Subcutaneous abdominal adipose tissue (tissue), 5 donors: ENCODE results near the gene NKX1-2.

Experiments
- H3K27ac ChIP-seq: one replicate; pipeline ENCODE4 v1.7.0; 2013; ENCODE audit warnings: low read depth, mild to moderate bottlenecking, inconsistent platforms, low read length, moderate library complexity
- H3K27me3 ChIP-seq, 5 donors: one replicate each; pipeline ENCODE4 v1.7.0; 2013; ENCODE audit warnings: low read length in 5 of 5, inconsistent platforms in 1 of 5; ENCODE audit not compliant: control insufficient read depth in 5 of 5, insufficient read depth in 4 of 5
- H3K36me3 ChIP-seq, 5 donors: one replicate each; pipeline ENCODE4 v1.7.0; 2013; ENCODE audit warnings: low read length in 5 of 5; ENCODE audit not compliant: control insufficient read depth in 5 of 5, insufficient read depth in 5 of 5
- H3K4me1 ChIP-seq, 5 donors: one replicate each; pipeline ENCODE4 v1.7.0; 2013; ENCODE audit warnings: low read length in 5 of 5, mild to moderate bottlenecking in 3 of 5, moderate library complexity in 1 of 5; ENCODE audit not compliant: control insufficient read depth in 5 of 5, insufficient read depth in 5 of 5
- H3K4me3 ChIP-seq, 5 donors: one replicate each; pipeline ENCODE4 v1.7.0; 2013; ENCODE audit warnings: low read length in 5 of 5, low read depth in 1 of 5
- H3K9ac ChIP-seq, 5 donors: one replicate each; pipeline ENCODE4 v1.7.0; 2013; ENCODE audit warnings: low read length in 5 of 5, mild to moderate bottlenecking in 4 of 5, moderate library complexity in 3 of 5
- H3K9me3 ChIP-seq, 5 donors: one replicate each; pipeline ENCODE4 v1.7.0; 2013; ENCODE audit warnings: low read length in 5 of 5; ENCODE audit not compliant: control insufficient read depth in 5 of 5
- donor health status: healthy.
- donor health status: healthy.
- donor health status: healthy.
- donor health status: healthy.
- donor health status: healthy.

NKX1-2 gene

DNA sequence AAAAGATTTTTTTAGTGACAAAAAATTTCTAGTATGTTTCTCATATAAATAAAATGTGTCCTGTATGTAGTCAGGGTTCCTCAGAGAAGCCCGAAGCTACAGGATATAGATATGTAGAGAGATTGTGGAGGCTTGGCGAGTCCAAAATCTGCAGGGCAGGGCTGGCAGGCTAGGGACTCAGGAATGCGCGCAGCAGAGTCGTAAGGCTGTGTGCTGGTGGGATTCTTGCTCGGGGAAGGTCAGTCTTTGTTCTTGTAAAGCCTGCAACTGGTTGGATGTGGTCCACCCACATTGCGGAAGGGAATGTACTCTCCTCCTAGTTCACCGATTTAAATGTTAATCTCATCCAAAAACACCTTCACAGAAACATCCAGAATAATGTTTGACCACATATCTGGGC is 42.4 kb upstream of the NKX1-2 start:
- Histone ChIP-seq H3K4me1 (peaks cover 0 to 2% (median 0%) of the 10 kb centered on the region in 5 donors), H3K4me3 (no peak overlapping the region), H3K27me3 (no peaks in the 10 kb centered on the region), H3K36me3 (peaks cover 0 to 8% (median 2%) of the 10 kb centered on the region in 5 donors), H3K27ac (no peak overlapping the region), H3K9me3 (peaks cover 0 to under 1% (median 0%) of the 10 kb centered on the region in 5 donors), H3K9ac (no peak overlapping the region)

DNA sequence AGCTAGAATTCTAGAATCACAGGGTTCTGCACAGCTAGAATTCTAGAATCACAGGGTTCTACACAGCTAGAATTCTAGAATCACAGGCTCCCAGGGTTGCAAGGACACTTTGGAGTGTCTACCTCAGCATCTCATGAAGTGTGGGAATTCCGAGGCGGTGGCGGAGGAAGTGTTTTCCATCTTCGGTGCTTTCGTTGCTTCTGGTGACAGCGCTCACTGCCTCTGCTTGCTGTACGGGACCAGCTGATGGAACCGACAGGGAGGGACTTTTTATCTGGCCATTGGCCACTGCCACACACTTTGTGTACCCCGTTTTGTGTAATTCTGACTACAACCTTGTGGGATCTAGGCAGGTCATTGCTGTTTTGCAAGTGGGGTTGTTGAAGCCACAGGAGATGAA is 41.3 kb upstream of the NKX1-2 start:
- no peak overlapping the region for H3K27ac ChIP-seq
- H3K36me3 ChIP-seq, result peaks cover 0 to 8% (median 2%) of the 10 kb centered on the region in 5 donors
- H3K4me1 ChIP-seq, result peaks cover 0 to 2% (median 0%) of the 10 kb centered on the region in 5 donors
- no peak overlapping the region for H3K9ac ChIP-seq
- H3K4me3 ChIP-seq, result no peak overlapping the region
- H3K9me3 ChIP-seq, result peaks cover 0 to 9% (median 4%) of the 10 kb centered on the region in 5 donors
- H3K27me3 ChIP-seq, result no peaks in the 10 kb centered on the region

DNA sequence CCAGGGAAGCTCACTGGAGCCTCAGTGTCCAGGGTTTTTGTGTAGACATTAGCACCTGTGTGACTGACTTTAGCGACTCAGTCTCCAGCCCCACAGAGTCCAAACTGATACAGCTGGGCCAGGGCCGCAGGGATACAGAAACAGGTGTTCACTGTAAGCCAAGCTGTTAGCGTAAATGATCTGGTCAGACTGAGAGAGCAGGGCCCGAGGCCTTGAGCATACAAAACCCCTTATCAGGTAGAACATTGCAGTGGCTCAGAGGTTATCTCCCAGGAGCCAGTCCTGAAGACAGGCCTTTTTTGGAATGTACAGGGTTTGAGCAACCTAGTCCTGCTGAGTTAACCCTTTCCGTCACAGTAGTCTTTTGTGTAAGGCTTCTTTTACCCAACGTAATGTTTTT is 36.8 kb upstream of the NKX1-2 start:
- no peaks in the 10 kb centered on the region for H3K27me3 ChIP-seq
- H3K4me1 ChIP-seq, result peaks cover 0 to 2% (median 0%) of the 10 kb centered on the region in 5 donors
- H3K27ac ChIP-seq, result no peak overlapping the region
- H3K9ac ChIP-seq, result no peak overlapping the region
- peaks cover 0 to 9% (median 4%) of the 10 kb centered on the region in 5 donors for H3K9me3 ChIP-seq
- peaks cover 0 to 12% (median 2%) of the 10 kb centered on the region in 5 donors for H3K36me3 ChIP-seq
- no peak overlapping the region for H3K4me3 ChIP-seq

DNA sequence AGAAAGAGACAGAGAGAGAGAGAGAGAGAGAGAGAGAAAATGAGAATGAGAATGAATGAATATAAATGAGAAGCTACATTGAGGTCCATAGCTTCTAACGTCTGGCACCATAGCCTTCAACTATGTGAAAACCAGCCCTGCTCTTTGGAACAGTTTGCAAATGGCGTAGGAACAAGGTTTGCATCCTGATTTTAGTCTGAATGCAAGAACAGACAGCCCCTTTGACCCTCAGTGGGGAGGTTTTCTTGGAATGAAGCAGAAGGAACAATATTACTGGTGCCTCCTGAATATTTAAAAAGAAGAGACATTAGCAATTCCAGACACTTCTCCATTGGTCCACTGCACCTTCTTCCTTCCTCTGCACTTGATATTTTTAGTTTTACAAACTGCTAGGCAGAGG is 34.8 kb upstream of the NKX1-2 start:
- no peaks in the 10 kb centered on the region for H3K4me1 ChIP-seq
- H3K9me3 ChIP-seq, result peaks cover 0 to 9% (median 4%) of the 10 kb centered on the region in 5 donors
- peaks cover 0 to 8% (median 0%) of the 10 kb centered on the region in 5 donors for H3K36me3 ChIP-seq
- H3K4me3 ChIP-seq, result no peak overlapping the region
- H3K9ac ChIP-seq, result no peak overlapping the region
- H3K27ac ChIP-seq, result no peak overlapping the region
- no peaks in the 10 kb centered on the region for H3K27me3 ChIP-seq

DNA sequence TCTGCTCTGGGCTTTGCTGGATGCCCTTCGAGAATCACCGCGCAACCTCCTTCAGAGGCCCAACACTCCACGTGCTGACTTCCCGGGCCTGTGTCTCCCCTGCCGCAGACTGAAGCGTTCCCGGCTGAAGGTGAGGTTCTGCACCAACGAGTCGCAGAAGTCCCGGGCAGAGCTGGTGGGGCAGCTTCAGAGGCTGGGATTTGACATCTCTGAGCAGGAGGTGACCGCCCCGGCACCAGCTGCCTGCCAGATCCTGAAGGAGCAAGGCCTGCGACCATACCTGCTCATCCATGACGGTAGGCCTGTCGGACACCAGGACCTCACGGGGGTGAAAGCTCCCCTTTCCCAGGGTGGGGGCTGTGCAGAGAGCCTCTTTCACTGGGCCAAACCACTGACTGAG is 34.2 kb upstream of the NKX1-2 start:
- H3K36me3 ChIP-seq, result peaks cover 0 to 8% (median 0%) of the 10 kb centered on the region in 5 donors
- H3K4me3 ChIP-seq, result no peak overlapping the region

DNA sequence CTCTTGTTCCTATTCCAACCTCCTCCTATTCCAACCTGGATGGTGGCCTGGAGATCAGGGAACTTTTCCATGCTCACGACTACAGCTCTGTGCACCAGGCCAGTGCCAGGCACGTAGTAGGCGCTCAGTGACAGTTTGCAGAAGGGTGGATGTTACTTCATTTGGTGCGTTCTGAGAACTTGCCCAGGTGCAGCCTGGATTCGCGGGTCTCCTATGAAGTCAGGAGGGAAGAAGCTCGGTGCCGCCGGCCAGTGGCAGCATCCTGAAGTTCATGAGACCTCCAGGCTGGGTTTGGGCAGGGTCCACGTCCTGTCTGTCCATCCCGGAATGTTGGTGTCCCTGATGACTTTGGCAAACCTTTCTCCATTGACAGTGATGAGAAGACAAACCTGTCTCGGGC is 33.0 kb upstream of the NKX1-2 start:
- H3K27me3 ChIP-seq, result no peaks in the 10 kb centered on the region
- peaks cover 0 to 4% (median 0%) of the 10 kb centered on the region in 5 donors for H3K36me3 ChIP-seq
- H3K9ac ChIP-seq, result no peak overlapping the region
- H3K9me3 ChIP-seq, result peaks cover 0 to 9% (median 4%) of the 10 kb centered on the region in 5 donors
- H3K27ac ChIP-seq, result no peak overlapping the region
- no peak overlapping the region for H3K4me3 ChIP-seq
- H3K4me1 ChIP-seq, result no peaks in the 10 kb centered on the region

More for the DNA sequence above, 34.2 kb upstream of the NKX1-2 start:
- no peaks in the 10 kb centered on the region for H3K4me1 ChIP-seq
- H3K27ac ChIP-seq, result no peak overlapping the region
- H3K9ac ChIP-seq, result no peak overlapping the region
- H3K27me3 ChIP-seq, result no peaks in the 10 kb centered on the region
- peaks cover 0 to 9% (median 4%) of the 10 kb centered on the region in 5 donors for H3K9me3 ChIP-seq

DNA sequence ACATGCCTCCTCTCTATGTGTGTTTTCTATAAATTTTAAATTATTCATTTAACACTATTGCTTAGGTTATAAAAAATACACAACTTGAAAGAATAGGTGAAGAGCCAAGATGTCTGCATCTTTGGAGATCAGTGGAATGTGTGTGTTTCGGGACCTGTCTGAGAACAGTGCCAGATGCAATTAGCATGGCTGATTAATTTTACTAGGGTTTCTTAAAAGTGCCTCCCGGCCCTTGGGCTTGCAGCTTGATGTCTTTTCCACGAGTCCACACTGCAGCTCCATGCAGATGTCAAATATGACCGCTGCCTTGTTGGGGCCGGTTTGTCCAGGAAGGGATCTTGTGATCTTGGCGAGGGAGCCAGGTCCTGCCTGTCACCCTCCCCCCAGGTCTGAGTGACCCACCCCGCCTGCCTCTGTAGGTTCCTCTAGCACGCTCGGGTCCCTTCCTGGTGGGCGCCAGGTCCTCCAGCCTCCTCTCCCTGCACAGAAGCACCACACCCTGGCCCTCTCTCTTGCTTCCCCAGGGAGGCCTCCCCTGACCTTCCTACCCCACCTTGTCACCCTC is 32.5 kb upstream of the NKX1-2 start:
- Histone ChIP-seq H3K27ac (no peak overlapping the region), H3K4me1 (no peaks in the 10 kb centered on the region), H3K4me3 (no peak overlapping the region), H3K27me3 (no peaks in the 10 kb centered on the region), H3K9me3 (peaks cover 0 to 9% (median 4%) of the 10 kb centered on the region in 5 donors), H3K9ac (no peak overlapping the region), H3K36me3 (peaks cover 0 to 4% (median 0%) of the 10 kb centered on the region in 5 donors)

DNA sequence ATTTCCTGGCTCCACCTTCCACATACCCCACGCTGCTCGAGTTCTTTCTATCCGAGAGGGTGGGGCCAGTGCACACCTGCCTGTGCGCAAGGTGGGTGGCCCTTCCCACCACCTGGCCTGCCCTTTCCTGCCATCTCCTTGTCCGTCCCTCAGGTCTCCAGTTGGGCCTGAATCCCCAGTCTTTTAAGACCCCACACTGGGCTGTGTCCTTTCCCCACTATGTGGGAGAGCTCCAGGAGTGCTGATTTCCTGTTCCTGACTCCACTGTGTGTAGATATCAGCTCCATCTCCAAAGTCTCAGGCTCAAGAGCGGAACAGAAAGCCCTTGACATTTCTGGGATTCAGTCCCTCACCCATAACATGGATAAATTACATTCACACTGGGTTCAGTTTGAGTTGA is 31.9 kb upstream of the NKX1-2 start:
- Histone ChIP-seq H3K4me1 (no peaks in the 10 kb centered on the region), H3K9me3 (peaks cover 0 to 4% (median 2%) of the 10 kb centered on the region in 5 donors), H3K4me3 (no peak overlapping the region), H3K27me3 (no peaks in the 10 kb centered on the region), H3K27ac (no peak overlapping the region), H3K9ac (no peak overlapping the region), H3K36me3 (peaks cover 0 to 4% (median 0%) of the 10 kb centered on the region in 5 donors)

DNA sequence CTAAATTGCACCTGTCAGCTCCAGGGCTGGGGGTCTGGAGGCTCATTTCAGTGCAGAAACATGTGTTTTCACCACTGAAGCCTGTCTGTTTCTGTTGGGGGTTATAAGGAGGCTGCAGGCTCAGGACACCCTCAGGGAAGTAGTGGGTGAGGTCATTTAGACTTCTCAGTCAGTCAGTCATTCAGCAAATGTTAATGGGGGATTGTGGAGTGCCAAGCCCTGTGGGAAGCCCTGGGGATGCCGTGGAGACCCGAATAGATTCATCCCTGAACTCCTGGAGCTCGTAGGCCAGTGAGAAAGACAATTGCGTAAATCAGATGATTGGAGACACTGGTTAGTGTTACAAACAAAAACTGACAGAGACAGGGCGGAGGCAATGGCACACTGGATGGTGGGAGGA is 31.0 kb upstream of the NKX1-2 start:
- H3K9ac ChIP-seq, result no peak overlapping the region
- no peak overlapping the region for H3K27ac ChIP-seq
- no peaks in the 10 kb centered on the region for H3K27me3 ChIP-seq
- H3K4me1 ChIP-seq, result no peaks in the 10 kb centered on the region
- no peaks in the 10 kb centered on the region for H3K9me3 ChIP-seq
- no peak overlapping the region for H3K4me3 ChIP-seq
- peaks cover 0 to 4% (median 0%) of the 10 kb centered on the region in 5 donors for H3K36me3 ChIP-seq

DNA sequence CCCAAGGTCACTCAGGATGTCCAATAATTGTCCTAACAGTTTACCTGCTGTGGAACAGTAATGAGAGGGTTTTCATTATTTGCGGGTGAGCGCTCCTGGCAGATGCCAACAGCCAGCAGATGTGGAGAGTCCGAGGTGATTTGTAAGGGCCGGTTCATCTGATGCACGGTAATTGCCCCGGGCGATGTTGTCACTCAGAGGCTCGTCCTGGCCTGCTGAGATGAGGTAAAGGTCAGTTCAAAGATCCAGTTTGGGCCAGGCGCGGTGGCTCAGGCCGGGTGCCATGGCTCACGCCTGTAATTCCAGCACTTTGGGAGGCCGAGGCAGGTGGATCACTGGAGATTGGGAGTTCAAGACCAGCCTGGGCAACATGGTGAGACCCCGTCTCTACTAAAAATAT is 28.7 kb upstream of the NKX1-2 start:
- H3K27ac ChIP-seq, result no peak overlapping the region
- H3K4me3 ChIP-seq, result no peak overlapping the region
- no peaks in the 10 kb centered on the region for H3K27me3 ChIP-seq

More for the DNA sequence above, 28.7 kb upstream of the NKX1-2 start:
- Histone ChIP-seq H3K4me1 (no peaks in the 10 kb centered on the region), H3K36me3 (no peaks in the 10 kb centered on the region), H3K9me3 (no peaks in the 10 kb centered on the region), H3K9ac (no peak overlapping the region)
